ENCODE data around the gene RP9.
"Not testable (repeated sequence)": the region's sequence is repeated elsewhere in the genome, so short reads cannot be mapped to it uniquely, and the experiment has no call there.

RP9 gene

GRCh38 chr7:33100770-33101169 lies 8.4 kb downstream of the RP9 start:
- DNase-seq = no peak

GRCh38 chr7:33099154-33099940 lies 9.9 kb downstream of the RP9 start:
- DNase-seq = no peak

GRCh38 chr7:33094745-33095275 lies 14.4 kb downstream of the RP9 start:
- DNase-seq = not testable (repeated sequence)

GRCh38 chr7:33093266-33093665 lies 15.9 kb downstream of the RP9 start:
- no peak for DNase-seq

GRCh38 chr7:33091641-33092191 lies 17.5 kb downstream of the RP9 start:
- no peak for DNase-seq

GRCh38 chr7:33091111-33091531 lies 18.1 kb downstream of the RP9 start:
- DNase-seq = peak; percentile 51

- no peak for DNase-seq
These were observed 20.1 kb downstream of the RP9 start for GRCh38 chr7:33089142-33089541.

GRCh38 chr7:33087858-33088257 lies 21.3 kb downstream of the RP9 start:
- no peak for DNase-seq

GRCh38 chr7:33087356-33087755 lies 21.8 kb downstream of the RP9 start:
- DNase-seq = no peak

- DNase-seq = no peak
These were observed 29.2 kb downstream of the RP9 start for GRCh38 chr7:33079763-33080690.

- no peak for DNase-seq
These were observed 30.1 kb downstream of the RP9 start for GRCh38 chr7:33079096-33079495.

- no peak for DNase-seq
These were observed 32.5 kb downstream of the RP9 start for GRCh38 chr7:33076737-33077136.

- DNase-seq = no peak
These were observed 33.2 kb downstream of the RP9 start for GRCh38 chr7:33075818-33076518.

GRCh38 chr7:33073243-33073642 lies 36.0 kb downstream of the RP9 start:
- no peak for DNase-seq

- peak; percentile 83 for DNase-seq
These were observed 36.7 kb downstream of the RP9 start for GRCh38 chr7:33072471-33072870.

GRCh38 chr7:33070831-33071230 lies 38.4 kb downstream of the RP9 start:
- no peak for DNase-seq

- DNase-seq = no peak
These were observed 38.9 kb downstream of the RP9 start for GRCh38 chr7:33070277-33070676.

GRCh38 chr7:33067921-33068320 lies 41.3 kb downstream of the RP9 start:
- DNase-seq = no peak

GRCh38 chr7:33066771-33067170 lies 42.4 kb downstream of the RP9 start:
- no peak for DNase-seq

- DNase-seq = no peak
These were observed 43.2 kb downstream of the RP9 start for GRCh38 chr7:33065981-33066380.

- peak; percentile 96 for DNase-seq
These were observed 46.3 kb downstream of the RP9 start for GRCh38 chr7:33062782-33063443.
